Muscle layer of colon (tissue), 2 donors: ENCODE data around the gene GTF3C5.

Source experiments
- H3K27ac ChIP-seq: one replicate; pipeline ENCODE4 v1.7.0; 2013; ENCODE audit warnings: low read depth, mild to moderate bottlenecking, low read length, moderate library complexity
- H3K27me3 ChIP-seq, 2 donors: one replicate each; pipeline ENCODE4 v1.7.0; 2013; ENCODE audit warnings: low read length in 2 of 2, mild to moderate bottlenecking in 2 of 2; ENCODE audit not compliant: insufficient read depth in 2 of 2, control insufficient read depth in 1 of 2
- H3K36me3 ChIP-seq: one replicate; pipeline ENCODE4 v1.7.0; 2013; ENCODE audit warnings: mild to moderate bottlenecking, low read length; ENCODE audit not compliant: insufficient read depth
- H3K4me1 ChIP-seq: one replicate; pipeline ENCODE4 v1.7.0; 2013; ENCODE audit warnings: mild to moderate bottlenecking, low read length; ENCODE audit not compliant: insufficient read depth
- H3K4me3 ChIP-seq, 2 donors: one replicate each; pipeline ENCODE4 v1.7.0; 2013; ENCODE audit warnings: low read length in 2 of 2, low read depth in 1 of 2, mild to moderate bottlenecking in 1 of 2, moderate library complexity in 1 of 2
- H3K9ac ChIP-seq: one replicate; pipeline ENCODE4 v1.7.0; 2013; ENCODE audit warnings: low read length
- H3K9me3 ChIP-seq: one replicate; pipeline ENCODE4 v1.7.0; 2013; ENCODE audit warnings: mild to moderate bottlenecking, low read length
- donor health status: abdominal sarcoma.
- donor health status: Adenocarcinoma of cecum.

GTF3C5 gene

GRCh38 chr9:133049043-133049442, 18.2 kb downstream of the GTF3C5 start:
- Histone ChIP-seq H3K36me3 (peaks cover 76% of the 10 kb centered on the region), H3K4me3 (no peak overlapping the region), H3K9me3 (no peaks in the 10 kb centered on the region), H3K27ac (no peak overlapping the region), H3K4me1 (no peaks in the 10 kb centered on the region), H3K27me3 (no peaks in the 10 kb centered on the region), H3K9ac (no peak overlapping the region)

- Histone ChIP-seq H3K4me3 (no peak overlapping the region), H3K36me3 (peaks cover 74% of the 10 kb centered on the region), H3K27ac (no peak overlapping the region), H3K9ac (no peak overlapping the region), H3K27me3 (no peaks in the 10 kb centered on the region), H3K9me3 (no peaks in the 10 kb centered on the region), H3K4me1 (no peaks in the 10 kb centered on the region)
These were observed 19.3 kb downstream of the GTF3C5 start for GRCh38 chr9:133050142-133050541.

GRCh38 chr9:133050781-133051180, 20.0 kb downstream of the GTF3C5 start:
- peaks cover 73% of the 10 kb centered on the region for H3K36me3 ChIP-seq
- no peak overlapping the region for H3K27ac ChIP-seq
- H3K9me3 ChIP-seq = no peaks in the 10 kb centered on the region
- no peaks in the 10 kb centered on the region for H3K4me1 ChIP-seq
- no peak overlapping the region for H3K9ac ChIP-seq
- no peak overlapping the region for H3K4me3 ChIP-seq
- H3K27me3 ChIP-seq = no peaks in the 10 kb centered on the region

GRCh38 chr9:133051281-133051900, 20.6 kb downstream of the GTF3C5 start:
- no peak overlapping the region for H3K27ac ChIP-seq
- H3K4me1 ChIP-seq = no peaks in the 10 kb centered on the region
- peaks cover 77% of the 10 kb centered on the region for H3K36me3 ChIP-seq
- no peaks in the 10 kb centered on the region for H3K27me3 ChIP-seq
- H3K9me3 ChIP-seq = no peaks in the 10 kb centered on the region
- no peak overlapping the region for H3K9ac ChIP-seq
- H3K4me3 ChIP-seq = no peak overlapping the region

GRCh38 chr9:133051966-133052539, 21.3 kb downstream of the GTF3C5 start:
- no peak overlapping the region for H3K27ac ChIP-seq
- no peak overlapping the region for H3K9ac ChIP-seq
- H3K27me3 ChIP-seq = no peaks in the 10 kb centered on the region
- H3K4me3 ChIP-seq = no peak overlapping the region
- H3K9me3 ChIP-seq = no peaks in the 10 kb centered on the region
- H3K4me1 ChIP-seq = no peaks in the 10 kb centered on the region
- peaks cover 71% of the 10 kb centered on the region for H3K36me3 ChIP-seq

GRCh38 chr9:133054194-133054890, 23.5 kb downstream of the GTF3C5 start:
- H3K4me1 ChIP-seq = no peaks in the 10 kb centered on the region
- H3K27me3 ChIP-seq = no peaks in the 10 kb centered on the region
- H3K4me3 ChIP-seq = no peak overlapping the region
- H3K36me3 ChIP-seq = peaks cover 65% of the 10 kb centered on the region
- H3K9me3 ChIP-seq = no peaks in the 10 kb centered on the region
- H3K27ac ChIP-seq = no peak overlapping the region
- H3K9ac ChIP-seq = no peak overlapping the region

GRCh38 chr9:133054966-133055365, 24.2 kb downstream of the GTF3C5 start:
- H3K4me1 ChIP-seq = no peaks in the 10 kb centered on the region
- peaks cover 59% of the 10 kb centered on the region for H3K36me3 ChIP-seq
- no peak overlapping the region for H3K9ac ChIP-seq
- no peak overlapping the region for H3K27ac ChIP-seq
- H3K4me3 ChIP-seq = no peak overlapping the region
- H3K9me3 ChIP-seq = no peaks in the 10 kb centered on the region
- no peaks in the 10 kb centered on the region for H3K27me3 ChIP-seq

- Histone ChIP-seq H3K4me1 (no peaks in the 10 kb centered on the region), H3K36me3 (peaks cover 54% of the 10 kb centered on the region)
These were observed 25.1 kb downstream of the GTF3C5 start for GRCh38 chr9:133055788-133056420.

GRCh38 chr9:133056533-133056932, 25.7 kb downstream of the GTF3C5 start:
- H3K9ac ChIP-seq = no peak overlapping the region
- H3K4me3 ChIP-seq = no peak overlapping the region
- no peaks in the 10 kb centered on the region for H3K9me3 ChIP-seq
- peaks cover 48% of the 10 kb centered on the region for H3K36me3 ChIP-seq
- no peak overlapping the region for H3K27ac ChIP-seq
- no peaks in the 10 kb centered on the region for H3K27me3 ChIP-seq
- H3K4me1 ChIP-seq = no peaks in the 10 kb centered on the region

More at GRCh38 chr9:133055788-133056420, 25.1 kb downstream of the GTF3C5 start:
- Histone ChIP-seq H3K4me3 (no peak overlapping the region), H3K9ac (no peak overlapping the region), H3K27ac (no peak overlapping the region), H3K27me3 (no peaks in the 10 kb centered on the region), H3K9me3 (no peaks in the 10 kb centered on the region)

GRCh38 chr9:133057006-133057405, 26.2 kb downstream of the GTF3C5 start:
- peaks cover 43% of the 10 kb centered on the region for H3K36me3 ChIP-seq
- H3K9ac ChIP-seq = no peak overlapping the region
- H3K4me1 ChIP-seq = no peaks in the 10 kb centered on the region
- no peak overlapping the region for H3K4me3 ChIP-seq
- H3K27me3 ChIP-seq = no peaks in the 10 kb centered on the region
- no peaks in the 10 kb centered on the region for H3K9me3 ChIP-seq
- H3K27ac ChIP-seq = no peak overlapping the region

GRCh38 chr9:133057553-133057952, 26.8 kb downstream of the GTF3C5 start:
- H3K9ac ChIP-seq = no peak overlapping the region
- no peaks in the 10 kb centered on the region for H3K9me3 ChIP-seq
- H3K27ac ChIP-seq = no peak overlapping the region
- no peaks in the 10 kb centered on the region for H3K27me3 ChIP-seq
- H3K4me3 ChIP-seq = no peak overlapping the region
- H3K4me1 ChIP-seq = no peaks in the 10 kb centered on the region
- peaks cover 38% of the 10 kb centered on the region for H3K36me3 ChIP-seq
